ENCODE results near the gene COLEC12. TPM values are rescaled to one million over a fixed set of nuclear protein-coding genes. Genes with fewer than 3 reads are reported as not detected.

The COLEC12 gene
- total RNA-seq, 1 experiment from 2014 or later = 0.03 TPM

DNA sequence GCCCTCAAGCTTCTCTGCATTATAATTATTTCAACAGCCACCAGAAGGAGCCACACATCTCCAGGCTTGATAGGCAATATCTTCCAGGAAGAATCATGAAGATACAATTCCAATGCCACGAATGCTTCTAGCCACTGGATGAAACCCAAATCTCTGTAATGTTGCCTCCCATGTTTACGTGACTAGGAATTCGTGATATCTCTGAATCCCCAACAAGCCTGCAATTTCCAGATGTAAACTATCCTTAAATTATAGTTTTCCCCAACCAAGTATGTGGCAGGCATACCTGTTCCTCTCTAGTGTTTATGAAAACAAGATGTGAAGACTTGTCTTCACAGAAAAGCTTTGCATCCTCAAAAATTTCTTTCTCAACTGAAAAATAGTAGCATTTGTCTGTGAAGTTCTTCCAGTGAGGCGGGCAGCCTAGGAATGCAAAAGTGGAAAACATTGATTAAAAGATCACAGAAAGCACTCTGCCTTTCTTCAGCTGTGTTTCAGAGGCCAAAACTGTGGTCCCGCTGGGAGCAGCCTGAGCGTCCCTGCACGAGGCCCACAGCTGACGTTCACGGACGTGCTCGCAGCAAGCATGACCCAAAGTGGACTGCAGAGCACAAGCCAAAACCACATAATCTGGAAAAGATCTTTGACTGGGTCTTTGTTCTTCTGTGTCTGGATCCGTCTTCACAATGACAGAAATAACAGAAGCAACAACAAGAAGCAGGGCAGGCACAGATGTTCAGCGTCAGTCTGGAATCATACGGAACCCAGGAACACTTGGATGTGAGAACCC, 167.6 kb downstream of the COLEC12 start:
- intact Hi-C loops (cut with micrococcal nuclease; ENCODE audit: unreplicated experiment) (no loop called here), in situ Hi-C loops (cut with HindIII; ENCODE audit: low pct_unique_long_range_greater_than_20kb, low sequenced_read_pairs) (no loop called here)
- Histone ChIP-seq H3K27me3 (ENCODE audit: control insufficient read depth, insufficient read depth, low read length) (no peaks in the 10 kb centered on the region), H3K4me1 (ENCODE audit: control insufficient read depth, insufficient read depth, low read length) (no peaks in the 10 kb centered on the region), H3K36me3 (ENCODE audit: control insufficient read depth, insufficient read depth, low read length) (no peaks in the 10 kb centered on the region), H3K27ac (ENCODE audit: low read length) (no peak overlapping the region), H3K9me3 (ENCODE audit: control insufficient read depth, insufficient read depth, low read depth, low read length) (no peaks in the 10 kb centered on the region), H3K4me3 (ENCODE audit: low read depth in 2 of 2, low read length in 2 of 2) (no peak overlapping the region)
- BruUV-seq (replicated peaks) = no TSS peak
- ATAC-seq = no peak
- no peak for DNase-seq (ENCODE audit: low read depth, low spot score)
- ChIA-PET CTCF (no interaction called here), POLR2A (no interaction called here)
- TF ChIP-seq, protein P1, sequence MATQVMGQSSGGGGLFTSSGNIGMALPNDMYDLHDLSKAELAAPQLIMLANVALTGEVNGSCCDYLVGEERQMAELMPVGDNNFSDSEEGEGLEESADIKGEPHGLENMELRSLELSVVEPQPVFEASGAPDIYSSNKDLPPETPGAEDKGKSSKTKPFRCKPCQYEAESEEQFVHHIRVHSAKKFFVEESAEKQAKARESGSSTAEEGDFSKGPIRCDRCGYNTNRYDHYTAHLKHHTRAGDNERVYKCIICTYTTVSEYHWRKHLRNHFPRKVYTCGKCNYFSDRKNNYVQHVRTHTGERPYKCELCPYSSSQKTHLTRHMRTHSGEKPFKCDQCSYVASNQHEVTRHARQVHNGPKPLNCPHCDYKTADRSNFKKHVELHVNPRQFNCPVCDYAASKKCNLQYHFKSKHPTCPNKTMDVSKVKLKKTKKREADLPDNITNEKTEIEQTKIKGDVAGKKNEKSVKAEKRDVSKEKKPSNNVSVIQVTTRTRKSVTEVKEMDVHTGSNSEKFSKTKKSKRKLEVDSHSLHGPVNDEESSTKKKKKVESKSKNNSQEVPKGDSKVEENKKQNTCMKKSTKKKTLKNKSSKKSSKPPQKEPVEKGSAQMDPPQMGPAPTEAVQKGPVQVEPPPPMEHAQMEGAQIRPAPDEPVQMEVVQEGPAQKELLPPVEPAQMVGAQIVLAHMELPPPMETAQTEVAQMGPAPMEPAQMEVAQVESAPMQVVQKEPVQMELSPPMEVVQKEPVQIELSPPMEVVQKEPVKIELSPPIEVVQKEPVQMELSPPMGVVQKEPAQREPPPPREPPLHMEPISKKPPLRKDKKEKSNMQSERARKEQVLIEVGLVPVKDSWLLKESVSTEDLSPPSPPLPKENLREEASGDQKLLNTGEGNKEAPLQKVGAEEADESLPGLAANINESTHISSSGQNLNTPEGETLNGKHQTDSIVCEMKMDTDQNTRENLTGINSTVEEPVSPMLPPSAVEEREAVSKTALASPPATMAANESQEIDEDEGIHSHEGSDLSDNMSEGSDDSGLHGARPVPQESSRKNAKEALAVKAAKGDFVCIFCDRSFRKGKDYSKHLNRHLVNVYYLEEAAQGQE (IDR thresholded peaks at IDR 0.05; ENCODE audit: insufficient read depth in 1 of 2, low read depth in 2 of 2, low read length in 1 of 2) = no peak
- TF ChIP-seq SIN3A (IDR thresholded peaks at IDR 0.05; ENCODE audit: borderline replicate concordance, insufficient read depth, low read depth, low read length) (no peak), TCF7L2 (IDR thresholded peaks at IDR 0.05; ENCODE audit: low read depth, low read length) (no peak), POLR2AphosphoS5 (IDR thresholded peaks at IDR 0.05; ENCODE audit: low read depth, low read length) (no peak)
- TF ChIP-seq, protein P2, sequence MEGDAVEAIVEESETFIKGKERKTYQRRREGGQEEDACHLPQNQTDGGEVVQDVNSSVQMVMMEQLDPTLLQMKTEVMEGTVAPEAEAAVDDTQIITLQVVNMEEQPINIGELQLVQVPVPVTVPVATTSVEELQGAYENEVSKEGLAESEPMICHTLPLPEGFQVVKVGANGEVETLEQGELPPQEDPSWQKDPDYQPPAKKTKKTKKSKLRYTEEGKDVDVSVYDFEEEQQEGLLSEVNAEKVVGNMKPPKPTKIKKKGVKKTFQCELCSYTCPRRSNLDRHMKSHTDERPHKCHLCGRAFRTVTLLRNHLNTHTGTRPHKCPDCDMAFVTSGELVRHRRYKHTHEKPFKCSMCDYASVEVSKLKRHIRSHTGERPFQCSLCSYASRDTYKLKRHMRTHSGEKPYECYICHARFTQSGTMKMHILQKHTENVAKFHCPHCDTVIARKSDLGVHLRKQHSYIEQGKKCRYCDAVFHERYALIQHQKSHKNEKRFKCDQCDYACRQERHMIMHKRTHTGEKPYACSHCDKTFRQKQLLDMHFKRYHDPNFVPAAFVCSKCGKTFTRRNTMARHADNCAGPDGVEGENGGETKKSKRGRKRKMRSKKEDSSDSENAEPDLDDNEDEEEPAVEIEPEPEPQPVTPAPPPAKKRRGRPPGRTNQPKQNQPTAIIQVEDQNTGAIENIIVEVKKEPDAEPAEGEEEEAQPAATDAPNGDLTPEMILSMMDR (IDR thresholded peaks at IDR 0.05) = no peak

DNA sequence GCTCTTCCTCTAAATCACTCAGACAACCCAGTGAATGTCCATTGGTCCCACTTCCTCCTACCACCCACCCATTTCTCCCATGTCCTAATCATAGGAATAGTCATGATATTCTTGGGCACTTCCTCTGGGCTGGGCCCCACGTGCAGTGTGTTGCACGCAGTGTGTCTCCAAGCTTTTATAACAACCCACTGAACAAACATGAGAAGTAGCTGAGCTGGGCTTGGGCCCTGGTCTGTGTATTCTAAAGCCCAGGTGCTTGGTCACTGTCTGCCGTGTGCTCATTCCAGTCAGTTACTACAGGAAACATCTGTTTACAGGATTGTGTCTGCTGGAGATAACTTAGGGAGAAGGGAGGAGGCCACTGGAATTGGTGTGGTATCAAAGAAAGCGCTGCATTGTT, 168.5 kb downstream of the COLEC12 start:
- Histone ChIP-seq H3K4me1 (ENCODE audit: control insufficient read depth, insufficient read depth, low read length) (no peaks in the 10 kb centered on the region), H3K9me3 (ENCODE audit: control insufficient read depth, insufficient read depth, low read depth, low read length) (no peaks in the 10 kb centered on the region), H3K36me3 (ENCODE audit: control insufficient read depth, insufficient read depth, low read length) (no peaks in the 10 kb centered on the region), H3K27ac (ENCODE audit: low read length) (no peak overlapping the region), H3K27me3 (ENCODE audit: control insufficient read depth, insufficient read depth, low read length) (no peaks in the 10 kb centered on the region), H3K4me3 (ENCODE audit: low read depth in 2 of 2, low read length in 2 of 2) (no peak overlapping the region)
- ChIA-PET CTCF (no interaction called here), POLR2A (no interaction called here)
- DNase-seq (ENCODE audit: low read depth, low spot score) (no peak), ATAC-seq (no peak)
- no TSS peak for BruUV-seq (replicated peaks)
- intact Hi-C loops (cut with micrococcal nuclease; ENCODE audit: unreplicated experiment) = no loop called here
- in situ Hi-C loops (cut with HindIII; ENCODE audit: low pct_unique_long_range_greater_than_20kb, low sequenced_read_pairs) = no loop called here
- TF ChIP-seq SIN3A (IDR thresholded peaks at IDR 0.05; ENCODE audit: borderline replicate concordance, insufficient read depth, low read depth, low read length) (no peak), POLR2AphosphoS5 (IDR thresholded peaks at IDR 0.05; ENCODE audit: low read depth, low read length) (no peak), TCF7L2 (IDR thresholded peaks at IDR 0.05; ENCODE audit: low read depth, low read length) (no peak)
- TF ChIP-seq, protein P1 (IDR thresholded peaks at IDR 0.05; ENCODE audit: insufficient read depth in 1 of 2, low read depth in 2 of 2, low read length in 1 of 2) = no peak
- TF ChIP-seq, protein P2 (IDR thresholded peaks at IDR 0.05) = no peak

Measured in Panc1 (cell line).